Fibroblast of mammary gland (primary cell): ENCODE results near the gene MRPL46.

Experiments
- DNase-seq: peaks from one replicate; pipeline ENCODE4 v3.0.0-alpha.2; 2010; ENCODE audit warnings: low read depth
- H3K4me3 ChIP-seq: 2 replicates; pipeline ENCODE4 v1.5.1; 2011; ENCODE audit warnings: low read depth, mild to moderate bottlenecking, low read length, moderate library complexity; ENCODE audit not compliant: control insufficient read depth
- CTCF ChIP-seq: conservative IDR thresholded peaks from 2 replicates; pipeline ENCODE4 v1.5.1; 2011; ENCODE audit warnings: low read depth, low read length, inconsistent platforms; ENCODE audit not compliant: control insufficient read depth, insufficient read depth

The MRPL46 gene

GRCh38 chr15:88433046-88433685, 34.0 kb downstream of the MRPL46 start:
- no peak for TF ChIP-seq CTCF
- no peak for DNase-seq
- no peak overlapping the region for H3K4me3 ChIP-seq

- H3K4me3 ChIP-seq, result no peak overlapping the region
- no peak for TF ChIP-seq CTCF
- DNase-seq, result no peak
Observed at GRCh38 chr15:88431441-88431840, 35.7 kb downstream of the MRPL46 start.

GRCh38 chr15:88430051-88430450, 37.1 kb downstream of the MRPL46 start:
- H3K4me3 ChIP-seq, result no peak overlapping the region
- TF ChIP-seq CTCF, result no peak
- DNase-seq, result no peak

- no peak overlapping the region for H3K4me3 ChIP-seq
- no peak for DNase-seq
- no peak for TF ChIP-seq CTCF
Observed at GRCh38 chr15:88428805-88429605, 38.2 kb downstream of the MRPL46 start.

GRCh38 chr15:88428053-88428452, 39.1 kb downstream of the MRPL46 start:
- no peak for TF ChIP-seq CTCF
- DNase-seq, result no peak
- H3K4me3 ChIP-seq, result no peak overlapping the region

GRCh38 chr15:88426304-88426703, 40.9 kb downstream of the MRPL46 start:
- no peak for DNase-seq
- no peak overlapping the region for H3K4me3 ChIP-seq
- TF ChIP-seq CTCF, result no peak
